GM10266 (cell line): Measurements from ENCODE around the gene KRT10.
"Not testable (repeated sequence)": the region's sequence is repeated elsewhere in the genome, so short reads cannot be mapped to it uniquely, and the experiment has no call there.

Experiments used
- DNase-seq: peaks from one replicate; pipeline ENCODE4 v3.0.0; 2012; ENCODE audit errors: extremely low spot score
- CTCF ChIP-seq: IDR thresholded peaks from 2 replicates; pipeline ENCODE4 v1.5.1; 2012; ENCODE audit warnings: mild to moderate bottlenecking, low read depth; ENCODE audit not compliant: control insufficient read depth, insufficient read depth; ENCODE audit errors: missing control alignments

Gene KRT10

GRCh38 chr17:40817103-40817682 lies 5.2 kb downstream of the KRT10 start:
- DNase-seq = no peak
- TF ChIP-seq CTCF = no peak

GRCh38 chr17:40816569-40816968 lies 5.8 kb downstream of the KRT10 start:
- DNase-seq = no peak
- no peak for TF ChIP-seq CTCF

- no peak for TF ChIP-seq CTCF
- DNase-seq = no peak
Observed at GRCh38 chr17:40815381-40815780, 7.0 kb downstream of the KRT10 start.

GRCh38 chr17:40814657-40815056 lies 7.8 kb downstream of the KRT10 start:
- DNase-seq = not testable (repeated sequence)

GRCh38 chr17:40813804-40814203 lies 8.6 kb downstream of the KRT10 start:
- TF ChIP-seq CTCF = no peak
- no peak for DNase-seq

GRCh38 chr17:40812639-40813038 lies 9.8 kb downstream of the KRT10 start:
- TF ChIP-seq CTCF = no peak
- no peak for DNase-seq

- no peak for DNase-seq
- TF ChIP-seq CTCF = no peak
Observed at GRCh38 chr17:40810494-40810893, 11.9 kb downstream of the KRT10 start.
